Measurements from ENCODE around the gene SPHKAP.
"Not testable (repeated sequence)": the region's sequence is repeated elsewhere in the genome, so short reads cannot be mapped to it uniquely, and the experiment has no call there.

SPHKAP gene

GRCh38 chr2:228102949-228103348 is 78.5 kb downstream of the SPHKAP start:
- DNase-seq, result no peak

- DNase-seq, result no peak
Measured at GRCh38 chr2:228094377-228094921, 87.0 kb downstream of the SPHKAP start.

- no peak for DNase-seq
Measured at GRCh38 chr2:228092056-228092455, 89.4 kb downstream of the SPHKAP start.

GRCh38 chr2:228086561-228086960 is 94.9 kb downstream of the SPHKAP start:
- no peak for DNase-seq

- no peak for DNase-seq
Measured at GRCh38 chr2:228084717-228085116, 96.8 kb downstream of the SPHKAP start.

- DNase-seq, result no peak
Measured at GRCh38 chr2:228083131-228083530, 98.4 kb downstream of the SPHKAP start.

- no peak for DNase-seq
Measured at GRCh38 chr2:228082571-228082970, 98.9 kb downstream of the SPHKAP start.

GRCh38 chr2:228079194-228079593 is 102.3 kb downstream of the SPHKAP start:
- no peak for DNase-seq

GRCh38 chr2:228076695-228077094 is 104.8 kb downstream of the SPHKAP start:
- not testable (repeated sequence) for DNase-seq

- no peak for DNase-seq
Measured at GRCh38 chr2:228072669-228073068, 108.8 kb downstream of the SPHKAP start.

- DNase-seq, result no peak
Measured at GRCh38 chr2:228067309-228067708, 114.2 kb downstream of the SPHKAP start.

- DNase-seq, result no peak
Measured at GRCh38 chr2:228066126-228066798, 115.2 kb downstream of the SPHKAP start.

GRCh38 chr2:228065686-228066085 is 115.8 kb downstream of the SPHKAP start:
- DNase-seq, result no peak

- DNase-seq, result no peak
Measured at GRCh38 chr2:228064796-228065315, 116.6 kb downstream of the SPHKAP start.

- no peak for DNase-seq
Measured at GRCh38 chr2:228064024-228064423, 117.5 kb downstream of the SPHKAP start.

- DNase-seq, result no peak
Measured at GRCh38 chr2:228063558-228063957, 117.9 kb downstream of the SPHKAP start.

- no peak for DNase-seq
Measured at GRCh38 chr2:228059735-228060134, 121.8 kb downstream of the SPHKAP start.

- no peak for DNase-seq
Measured at GRCh38 chr2:228056293-228057097, 125.0 kb downstream of the SPHKAP start.

GRCh38 chr2:228048838-228049490 is 132.5 kb downstream of the SPHKAP start:
- no peak for DNase-seq

- DNase-seq, result no peak
Measured at GRCh38 chr2:228040995-228041394, 140.5 kb downstream of the SPHKAP start.

- DNase-seq, result no peak
Measured at GRCh38 chr2:228039752-228040534, 141.5 kb downstream of the SPHKAP start.

GRCh38 chr2:228038967-228039366 is 142.5 kb downstream of the SPHKAP start:
- no peak for DNase-seq
